Measurements from ENCODE around the gene HBG1.

HBG1 gene

GRCh38 chr11:5284637-5285036 is 35.0 kb upstream of the HBG1 start:
- no peak overlapping the region for H3K27ac Mint-ChIP-seq
- peaks cover 6% of the 10 kb centered on the region for H3K4me1 Mint-ChIP-seq (ENCODE audit: low read depth)
- H3K4me3 Mint-ChIP-seq = no peak overlapping the region
- intact Hi-C loops (cut with micrococcal nuclease) = no loop called here
- no peaks in the 10 kb centered on the region for H3K27me3 Mint-ChIP-seq
- no peaks in the 10 kb centered on the region for H3K9me3 Mint-ChIP-seq
- H3K36me3 Mint-ChIP-seq (ENCODE audit: low read depth) = no peaks in the 10 kb centered on the region

DNA sequence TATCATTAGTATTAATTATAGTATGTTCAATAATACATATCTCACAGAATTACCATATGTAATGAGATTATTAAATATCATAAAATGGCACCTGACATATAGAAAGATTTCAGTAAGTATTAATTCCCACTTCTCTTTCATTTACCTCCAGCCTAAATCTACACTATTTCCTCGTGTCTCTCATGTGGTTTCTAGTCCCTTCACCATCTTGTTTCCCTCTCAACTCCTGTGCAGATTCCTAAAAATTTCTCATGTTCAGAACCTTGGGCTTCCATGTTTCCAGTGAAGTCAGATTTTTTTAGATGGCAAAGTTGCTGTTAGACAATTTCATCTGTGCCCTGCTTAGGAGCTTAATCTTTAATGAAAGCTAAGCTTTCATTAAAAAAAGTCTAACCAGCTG is 34.2 kb upstream of the HBG1 start:
- Mint-ChIP-seq H3K27me3 (no peaks in the 10 kb centered on the region), H3K36me3 (ENCODE audit: low read depth) (no peaks in the 10 kb centered on the region), H3K27ac (no peak overlapping the region), H3K9me3 (no peaks in the 10 kb centered on the region), H3K4me3 (no peak overlapping the region), H3K4me1 (ENCODE audit: low read depth) (peaks cover 6% of the 10 kb centered on the region)
- intact Hi-C loops (cut with micrococcal nuclease) = no loop called here

DNA sequence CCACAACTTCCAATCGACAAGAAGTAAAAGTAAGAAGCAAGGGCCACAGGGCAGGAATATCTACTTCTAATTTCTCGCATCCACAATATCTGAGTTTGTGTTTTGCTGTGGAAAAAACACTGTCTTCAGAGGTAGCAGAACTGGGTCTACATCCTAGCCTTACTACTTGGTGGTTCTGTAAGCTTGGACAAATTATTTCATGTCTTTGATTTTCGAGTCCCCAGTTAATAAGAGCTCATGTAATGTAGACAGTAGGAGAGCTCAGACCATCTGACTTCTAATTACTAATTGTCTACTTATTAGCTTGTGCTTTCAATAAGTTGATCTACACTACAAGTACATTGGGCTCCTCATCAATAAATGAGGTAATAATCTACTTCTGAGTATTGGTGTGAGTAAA is 33.4 kb upstream of the HBG1 start:
- no peaks in the 10 kb centered on the region for H3K9me3 Mint-ChIP-seq
- no peaks in the 10 kb centered on the region for H3K27me3 Mint-ChIP-seq
- no peak overlapping the region for H3K27ac Mint-ChIP-seq
- no peak overlapping the region for H3K4me3 Mint-ChIP-seq
- intact Hi-C loops (cut with micrococcal nuclease) = no loop called here
- peaks cover 6% of the 10 kb centered on the region for H3K4me1 Mint-ChIP-seq (ENCODE audit: low read depth)
- no peaks in the 10 kb centered on the region for H3K36me3 Mint-ChIP-seq (ENCODE audit: low read depth)

DNA sequence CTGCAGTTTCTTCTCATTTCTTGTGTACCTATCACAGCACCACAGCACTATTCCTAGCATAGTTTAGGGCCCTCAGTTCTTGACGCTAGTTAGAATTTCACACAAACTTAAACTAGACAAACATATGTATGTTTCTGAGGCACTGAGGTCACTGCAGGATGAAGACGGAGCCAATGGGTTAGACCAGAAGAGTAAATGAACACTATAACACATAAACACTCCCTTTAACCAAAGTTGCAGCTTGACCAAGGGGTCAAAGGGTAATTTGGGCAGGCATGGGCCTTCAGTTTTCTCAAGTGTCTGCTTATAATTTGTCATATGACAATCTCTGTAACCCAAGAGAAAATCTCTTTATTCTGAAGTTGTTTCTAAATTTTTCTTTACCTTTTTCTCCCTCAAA is 33.0 kb upstream of the HBG1 start:
- no peak overlapping the region for H3K4me3 Mint-ChIP-seq
- intact Hi-C loops (cut with micrococcal nuclease) = no loop called here

GRCh38 chr11:5281596-5281995 is 31.9 kb upstream of the HBG1 start:
- intact Hi-C loops (cut with micrococcal nuclease) = no loop called here
- Mint-ChIP-seq H3K4me3 (no peak overlapping the region), H3K4me1 (ENCODE audit: low read depth) (peaks cover 6% of the 10 kb centered on the region), H3K27me3 (no peaks in the 10 kb centered on the region), H3K27ac (no peak overlapping the region), H3K9me3 (no peaks in the 10 kb centered on the region), H3K36me3 (ENCODE audit: low read depth) (no peaks in the 10 kb centered on the region)

More for the DNA sequence above, 33.0 kb upstream of the HBG1 start:
- H3K27ac Mint-ChIP-seq = no peak overlapping the region
- no peaks in the 10 kb centered on the region for H3K9me3 Mint-ChIP-seq
- no peaks in the 10 kb centered on the region for H3K27me3 Mint-ChIP-seq
- H3K4me1 Mint-ChIP-seq (ENCODE audit: low read depth) = peaks cover 6% of the 10 kb centered on the region
- no peaks in the 10 kb centered on the region for H3K36me3 Mint-ChIP-seq (ENCODE audit: low read depth)

DNA sequence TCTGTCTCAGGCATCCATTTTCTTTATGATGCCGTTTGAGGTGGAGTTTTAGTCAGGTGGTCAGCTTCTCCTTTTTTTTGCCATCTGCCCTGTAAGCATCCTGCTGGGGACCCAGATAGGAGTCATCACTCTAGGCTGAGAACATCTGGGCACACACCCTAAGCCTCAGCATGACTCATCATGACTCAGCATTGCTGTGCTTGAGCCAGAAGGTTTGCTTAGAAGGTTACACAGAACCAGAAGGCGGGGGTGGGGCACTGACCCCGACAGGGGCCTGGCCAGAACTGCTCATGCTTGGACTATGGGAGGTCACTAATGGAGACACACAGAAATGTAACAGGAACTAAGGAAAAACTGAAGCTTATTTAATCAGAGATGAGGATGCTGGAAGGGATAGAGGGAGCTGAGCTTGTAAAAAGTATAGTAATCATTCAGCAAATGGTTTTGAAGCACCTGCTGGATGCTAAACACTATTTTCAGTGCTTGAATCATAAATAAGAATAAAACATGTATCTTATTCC is 31.0 kb upstream of the HBG1 start:
- Mint-ChIP-seq H3K27me3 (no peaks in the 10 kb centered on the region), H3K36me3 (ENCODE audit: low read depth) (no peaks in the 10 kb centered on the region), H3K4me3 (no peak overlapping the region), H3K9me3 (no peaks in the 10 kb centered on the region), H3K4me1 (ENCODE audit: low read depth) (peaks cover 6% of the 10 kb centered on the region), H3K27ac (no peak overlapping the region)
- intact Hi-C loops (cut with micrococcal nuclease) = no loop called here

GRCh38 chr11:5279471-5280090 is 29.9 kb upstream of the HBG1 start:
- no peak overlapping the region for H3K27ac Mint-ChIP-seq
- H3K36me3 Mint-ChIP-seq (ENCODE audit: low read depth) = no peaks in the 10 kb centered on the region
- no peaks in the 10 kb centered on the region for H3K27me3 Mint-ChIP-seq
- H3K9me3 Mint-ChIP-seq = no peaks in the 10 kb centered on the region
- peaks cover 6% of the 10 kb centered on the region for H3K4me1 Mint-ChIP-seq (ENCODE audit: low read depth)
- intact Hi-C loops (cut with micrococcal nuclease) = no loop called here
- H3K4me3 Mint-ChIP-seq = no peak overlapping the region

GRCh38 chr11:5277807-5278382 is 28.2 kb upstream of the HBG1 start:
- Mint-ChIP-seq H3K9me3 (no peaks in the 10 kb centered on the region), H3K27me3 (no peaks in the 10 kb centered on the region), H3K4me3 (no peak overlapping the region), H3K4me1 (ENCODE audit: low read depth) (peaks cover 6% of the 10 kb centered on the region), H3K36me3 (ENCODE audit: low read depth) (no peaks in the 10 kb centered on the region), H3K27ac (no peak overlapping the region)
- intact Hi-C loops (cut with micrococcal nuclease) = no loop called here

- intact Hi-C loops (cut with micrococcal nuclease) = no loop called here
- no peak overlapping the region for H3K4me3 Mint-ChIP-seq
Measured at GRCh38 chr11:5276697-5277096, 27.0 kb upstream of the HBG1 start.

GRCh38 chr11:5275369-5276110 is 25.9 kb upstream of the HBG1 start:
- Mint-ChIP-seq H3K4me1 (ENCODE audit: low read depth) (peaks cover 2% of the 10 kb centered on the region), H3K9me3 (no peaks in the 10 kb centered on the region), H3K27me3 (no peaks in the 10 kb centered on the region), H3K36me3 (ENCODE audit: low read depth) (no peaks in the 10 kb centered on the region), H3K4me3 (no peak overlapping the region), H3K27ac (no peak overlapping the region)
- intact Hi-C loops (cut with micrococcal nuclease) = no loop called here

More at GRCh38 chr11:5276697-5277096, 27.0 kb upstream of the HBG1 start:
- Mint-ChIP-seq H3K36me3 (ENCODE audit: low read depth) (no peaks in the 10 kb centered on the region), H3K27me3 (no peaks in the 10 kb centered on the region), H3K9me3 (no peaks in the 10 kb centered on the region), H3K27ac (no peak overlapping the region), H3K4me1 (ENCODE audit: low read depth) (peaks cover 6% of the 10 kb centered on the region)

- no peaks in the 10 kb centered on the region for H3K27me3 Mint-ChIP-seq
- no peak overlapping the region for H3K4me3 Mint-ChIP-seq
- no peaks in the 10 kb centered on the region for H3K9me3 Mint-ChIP-seq
- H3K4me1 Mint-ChIP-seq (ENCODE audit: low read depth) = no peaks in the 10 kb centered on the region
- intact Hi-C loops (cut with micrococcal nuclease) = no loop called here
- no peaks in the 10 kb centered on the region for H3K36me3 Mint-ChIP-seq (ENCODE audit: low read depth)
- no peak overlapping the region for H3K27ac Mint-ChIP-seq
Measured at GRCh38 chr11:5274395-5274794, 24.7 kb upstream of the HBG1 start.

- Mint-ChIP-seq H3K27ac (no peak overlapping the region), H3K4me3 (no peak overlapping the region), H3K9me3 (no peaks in the 10 kb centered on the region), H3K4me1 (ENCODE audit: low read depth) (no peaks in the 10 kb centered on the region), H3K36me3 (ENCODE audit: low read depth) (no peaks in the 10 kb centered on the region), H3K27me3 (no peaks in the 10 kb centered on the region)
- intact Hi-C loops (cut with micrococcal nuclease) = no loop called here
Measured at GRCh38 chr11:5272395-5273017, 22.8 kb upstream of the HBG1 start.

GRCh38 chr11:5269715-5270147 is 20.1 kb upstream of the HBG1 start, which contains the start of gene HBE1:
Gene HBE1 (minus strand): TSS chr11:5269945. CDS start chr11:5269890, 55 bp downstream.
- H3K9me3 Mint-ChIP-seq = no peaks in the 10 kb centered on the region
- H3K4me1 Mint-ChIP-seq (ENCODE audit: low read depth) = no peaks in the 10 kb centered on the region
- no peaks in the 10 kb centered on the region for H3K27me3 Mint-ChIP-seq
- H3K36me3 Mint-ChIP-seq (ENCODE audit: low read depth) = no peaks in the 10 kb centered on the region
- intact Hi-C loops (cut with micrococcal nuclease) = no loop called here
- H3K4me3 Mint-ChIP-seq = no peak within 1 kb of the TSS
- H3K27ac Mint-ChIP-seq = no peak within 1 kb of the TSS

DNA sequence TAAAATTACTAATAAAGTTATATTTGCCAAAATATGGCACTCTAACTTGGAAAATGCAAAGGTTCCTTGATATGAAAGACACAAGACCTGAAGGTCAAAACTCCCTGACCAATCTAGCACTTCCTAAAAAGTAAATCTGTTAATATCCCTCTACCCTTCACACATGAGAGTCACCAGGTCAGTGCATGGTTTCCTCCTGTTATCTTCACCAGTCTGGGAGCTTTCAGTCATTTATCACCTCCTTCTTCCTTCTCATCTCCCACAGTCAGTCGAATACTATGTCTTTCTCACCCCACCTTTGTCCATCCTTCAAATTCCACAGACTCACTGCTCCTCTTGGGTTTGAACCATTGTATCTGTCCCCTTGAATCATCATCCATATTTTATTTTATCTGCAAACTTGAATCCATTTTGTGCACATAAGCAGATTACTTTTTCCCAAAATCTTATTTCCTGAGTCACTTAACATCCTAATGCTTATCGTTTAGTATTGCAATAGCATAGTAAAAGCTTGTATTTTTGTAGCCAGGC is 17.4 kb upstream of the HBG1 start:
- H3K9me3 Mint-ChIP-seq = no peaks in the 10 kb centered on the region
- no peaks in the 10 kb centered on the region for H3K4me1 Mint-ChIP-seq (ENCODE audit: low read depth)
- H3K27ac Mint-ChIP-seq = no peak overlapping the region
- intact Hi-C loops (cut with micrococcal nuclease) = no loop called here
- no peaks in the 10 kb centered on the region for H3K36me3 Mint-ChIP-seq (ENCODE audit: low read depth)
- H3K4me3 Mint-ChIP-seq = no peak overlapping the region
- H3K27me3 Mint-ChIP-seq = no peaks in the 10 kb centered on the region
